ENCODE measurements around the gene PIBF1.
A peak's percentile ranks its signal among the peaks of the same experiment; 100 is the strongest.
"Not testable (repeated sequence)": the region's sequence is repeated elsewhere in the genome, so short reads cannot be mapped to it uniquely, and the experiment has no call there.

The PIBF1 gene

DNA sequence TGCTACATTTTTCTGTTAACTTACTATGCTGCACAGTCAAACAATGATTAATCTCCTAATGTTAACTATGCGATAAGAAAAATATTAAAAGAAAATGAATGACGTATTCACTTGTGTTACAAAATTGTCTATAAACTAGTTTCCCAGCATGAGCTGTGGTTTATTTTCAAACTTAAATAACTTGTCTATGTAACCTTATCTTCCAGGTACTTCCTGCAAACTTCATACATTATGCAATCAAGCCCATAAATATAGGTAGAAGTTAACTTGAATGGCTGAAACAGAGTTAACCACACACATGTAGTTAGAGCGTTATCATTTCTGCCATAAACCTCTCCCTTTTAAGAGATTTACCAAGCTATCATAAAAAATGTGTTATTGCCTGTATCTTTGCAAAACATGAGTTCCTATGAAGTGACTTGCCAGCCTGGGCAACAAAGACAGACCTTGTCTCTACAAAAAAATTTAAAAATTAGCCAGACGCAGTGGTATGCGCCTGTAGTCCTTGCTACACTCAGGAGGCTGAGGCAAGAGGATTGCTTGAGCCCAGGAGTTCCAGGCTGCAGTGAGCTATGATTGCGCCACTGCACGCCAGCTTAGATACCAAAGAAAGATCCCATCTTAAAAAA, 259.1 kb downstream of the PIBF1 start:
- H3K9me3 ChIP-seq (ENCODE audit: control insufficient read depth, low read length) = no peaks in the 10 kb centered on the region
- no peak overlapping the region for H3K4me3 ChIP-seq (ENCODE audit: extremely low read depth, insufficient read depth, low read length, poor library complexity, severe bottlenecking)
- H3K27ac ChIP-seq (ENCODE audit: low read depth, low read length, severe bottlenecking) = no peak overlapping the region
- no peaks in the 10 kb centered on the region for H3K4me1 ChIP-seq (ENCODE audit: control insufficient read depth, insufficient read depth, low read length, poor library complexity, severe bottlenecking)
- H3K36me3 ChIP-seq (ENCODE audit: control insufficient read depth, insufficient read depth, low read length) = no peaks in the 10 kb centered on the region
- WGBS, 2 experiments (ENCODE audit: insufficient coverage in 2 of 2) = 86 to 94% methylated on average over 1 to 3 of the region's 7 CpGs

DNA sequence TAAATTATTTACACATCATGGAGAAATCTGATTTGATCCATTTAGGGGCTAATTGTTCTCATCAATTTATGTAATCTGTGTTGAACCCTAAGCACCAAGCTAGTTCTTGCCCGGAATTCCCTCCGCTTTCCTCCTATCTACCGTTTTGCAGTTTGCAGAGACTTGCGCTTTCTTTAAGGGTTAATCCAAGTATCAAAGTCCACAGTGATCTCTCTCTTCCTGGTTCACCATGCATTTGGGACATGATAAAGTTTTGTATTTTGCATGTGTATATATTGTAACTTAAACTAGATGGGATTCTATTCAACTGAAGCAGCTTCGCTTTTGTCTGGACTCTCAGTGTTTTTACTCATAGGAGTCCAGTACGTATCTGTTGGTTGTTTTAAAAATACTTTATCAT, 263.1 kb downstream of the PIBF1 start:
- WGBS, 2 experiments (ENCODE audit: insufficient coverage in 2 of 2) = 96 to 100% methylated on average over 3 to 4 of the region's 6 CpGs

DNA sequence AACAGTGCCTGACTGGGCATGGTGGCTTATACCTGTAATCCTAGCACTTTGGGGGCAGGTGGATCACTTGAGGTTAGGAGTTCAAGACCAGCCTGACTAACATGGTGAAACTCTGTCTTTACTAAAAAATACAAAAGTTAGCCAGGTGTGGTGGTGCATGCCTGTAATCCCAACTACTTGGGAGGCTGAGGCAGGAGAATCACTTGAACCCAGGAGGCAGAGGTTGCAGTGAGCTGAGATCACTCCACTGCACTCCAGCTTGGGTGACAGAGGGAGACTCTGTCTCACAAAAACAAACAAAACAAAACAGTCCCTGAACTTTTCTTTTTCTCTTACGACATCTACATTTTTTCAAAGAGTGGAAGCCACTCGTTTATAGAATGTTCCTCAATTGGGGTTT, 266.7 kb downstream of the PIBF1 start:
- H3K4me1 ChIP-seq (ENCODE audit: control insufficient read depth, insufficient read depth, low read length, poor library complexity, severe bottlenecking); H3K36me3 ChIP-seq (ENCODE audit: control insufficient read depth, insufficient read depth, low read length); H3K4me3 ChIP-seq (ENCODE audit: extremely low read depth, insufficient read depth, low read length, poor library complexity, severe bottlenecking); H3K9me3 ChIP-seq (ENCODE audit: control insufficient read depth, low read length); H3K27ac ChIP-seq (ENCODE audit: low read depth, low read length, severe bottlenecking): not testable (repeated sequence)
- 83% methylated on average over 1 of the region's 2 CpGs; no CpG with 5 or more reads in 1 of the 2 experiments for WGBS, 2 experiments (ENCODE audit: insufficient coverage in 2 of 2)

More for the DNA sequence above, 263.1 kb downstream of the PIBF1 start:
- Histone ChIP-seq H3K27ac (ENCODE audit: low read depth, low read length, severe bottlenecking) (no peak overlapping the region), H3K9me3 (ENCODE audit: control insufficient read depth, low read length) (no peaks in the 10 kb centered on the region), H3K4me1 (ENCODE audit: control insufficient read depth, insufficient read depth, low read length, poor library complexity, severe bottlenecking) (no peaks in the 10 kb centered on the region), H3K4me3 (ENCODE audit: extremely low read depth, insufficient read depth, low read length, poor library complexity, severe bottlenecking) (no peak overlapping the region), H3K36me3 (ENCODE audit: control insufficient read depth, insufficient read depth, low read length) (no peaks in the 10 kb centered on the region)

DNA sequence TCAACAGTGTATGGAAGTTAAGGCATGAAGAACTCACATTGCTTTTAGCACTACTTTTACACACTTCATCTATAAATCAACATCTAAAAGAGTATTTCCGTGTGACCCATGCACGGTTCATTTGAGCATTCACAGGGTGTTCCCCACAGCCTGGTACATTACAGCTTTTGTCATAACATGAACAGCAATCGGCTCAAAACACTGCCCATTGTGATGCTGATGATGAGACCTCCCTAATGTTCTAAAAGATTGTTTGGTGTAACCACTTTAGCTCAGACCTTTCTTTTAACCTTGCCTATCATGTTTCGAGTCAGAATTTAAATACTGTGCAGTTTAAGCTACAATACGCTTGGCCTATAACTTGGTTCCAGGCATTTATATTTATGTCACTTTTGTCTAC, 272.8 kb downstream of the PIBF1 start:
- H3K4me3 ChIP-seq (ENCODE audit: extremely low read depth, insufficient read depth, low read length, poor library complexity, severe bottlenecking) = no peak overlapping the region
- no peak overlapping the region for H3K27ac ChIP-seq (ENCODE audit: low read depth, low read length, severe bottlenecking)
- H3K4me1 ChIP-seq (ENCODE audit: control insufficient read depth, insufficient read depth, low read length, poor library complexity, severe bottlenecking) = peaks cover 16% of the 10 kb centered on the region
- H3K9me3 ChIP-seq (ENCODE audit: control insufficient read depth, low read length) = no peaks in the 10 kb centered on the region
- no peaks in the 10 kb centered on the region for H3K36me3 ChIP-seq (ENCODE audit: control insufficient read depth, insufficient read depth, low read length)
- WGBS, 2 experiments (ENCODE audit: insufficient coverage in 2 of 2) = 23 to 43% methylated on average over 2 to 3 of the region's 5 CpGs

DNA sequence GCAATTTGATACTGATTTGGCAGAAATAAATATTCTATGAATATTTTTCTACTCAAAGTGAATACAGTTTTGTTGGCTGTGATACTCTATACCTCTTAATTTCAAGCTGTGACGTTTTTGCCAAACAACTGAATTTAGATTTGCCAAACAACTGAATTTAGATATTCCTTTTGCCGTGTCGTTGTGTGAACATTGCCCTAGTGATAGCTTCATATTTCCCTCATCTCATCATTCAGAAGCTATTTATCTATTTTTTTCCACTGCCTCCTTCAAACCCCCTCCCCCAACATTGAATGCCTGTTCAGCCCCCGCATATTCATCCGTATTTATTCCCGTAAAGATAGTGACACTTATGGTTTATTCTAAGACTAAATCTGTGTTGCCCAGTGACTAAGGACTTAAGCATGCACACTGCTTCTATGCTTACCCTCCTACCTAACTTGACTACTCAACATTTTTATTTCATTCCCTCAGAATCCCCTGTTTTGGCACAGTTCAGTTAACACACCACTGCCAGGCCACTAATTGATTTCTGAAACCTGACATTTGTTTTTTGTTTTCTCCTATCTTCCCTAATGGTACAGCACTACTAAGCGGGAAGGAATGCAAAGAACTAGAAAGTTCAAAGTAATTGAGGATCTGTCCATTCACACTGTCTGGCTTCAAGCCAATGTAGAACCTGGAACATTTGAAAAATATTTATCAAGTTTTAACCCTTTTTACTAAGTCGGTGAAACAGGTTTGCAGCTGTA, 274.1 kb downstream of the PIBF1 start:
- Histone ChIP-seq H3K27ac (ENCODE audit: low read depth, low read length, severe bottlenecking) (peak overlapping the region; percentile 72), H3K4me1 (ENCODE audit: control insufficient read depth, insufficient read depth, low read length, poor library complexity, severe bottlenecking) (peaks cover 16% of the 10 kb centered on the region), H3K9me3 (ENCODE audit: control insufficient read depth, low read length) (no peaks in the 10 kb centered on the region), H3K4me3 (ENCODE audit: extremely low read depth, insufficient read depth, low read length, poor library complexity, severe bottlenecking) (no peak overlapping the region), H3K36me3 (ENCODE audit: control insufficient read depth, insufficient read depth, low read length) (no peaks in the 10 kb centered on the region)
- WGBS, 2 experiments (ENCODE audit: insufficient coverage in 2 of 2) = 65 to 67% methylated on average over 5 to 6 of the region's 8 CpGs

DNA sequence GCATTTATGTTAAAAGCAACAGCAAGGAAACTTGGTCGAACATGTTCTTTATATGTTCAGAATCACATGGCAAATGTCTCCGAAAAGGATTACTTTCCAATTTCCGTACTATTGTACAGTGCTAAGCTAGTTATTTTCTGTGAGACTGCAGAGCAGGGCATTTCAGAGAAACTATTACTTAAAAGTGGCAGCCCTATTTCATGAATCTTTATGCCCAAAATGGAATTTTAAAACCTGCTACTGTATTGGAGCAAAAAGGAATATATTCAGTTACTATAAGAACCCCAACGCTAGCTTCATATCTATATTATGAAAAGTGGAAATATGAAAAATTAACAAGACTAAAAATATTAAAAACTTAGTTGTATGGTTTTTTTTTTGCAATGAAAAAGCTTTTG, 274.6 kb downstream of the PIBF1 start:
- 83% methylated on average over 1 to 3 of the region's 4 CpGs for WGBS, 2 experiments (ENCODE audit: insufficient coverage in 2 of 2)
- Histone ChIP-seq H3K27ac (ENCODE audit: low read depth, low read length, severe bottlenecking) (peak overlapping the region; percentile 72), H3K9me3 (ENCODE audit: control insufficient read depth, low read length) (no peaks in the 10 kb centered on the region), H3K4me1 (ENCODE audit: control insufficient read depth, insufficient read depth, low read length, poor library complexity, severe bottlenecking) (peaks cover 16% of the 10 kb centered on the region), H3K36me3 (ENCODE audit: control insufficient read depth, insufficient read depth, low read length) (no peaks in the 10 kb centered on the region), H3K4me3 (ENCODE audit: extremely low read depth, insufficient read depth, low read length, poor library complexity, severe bottlenecking) (no peak overlapping the region)

DNA sequence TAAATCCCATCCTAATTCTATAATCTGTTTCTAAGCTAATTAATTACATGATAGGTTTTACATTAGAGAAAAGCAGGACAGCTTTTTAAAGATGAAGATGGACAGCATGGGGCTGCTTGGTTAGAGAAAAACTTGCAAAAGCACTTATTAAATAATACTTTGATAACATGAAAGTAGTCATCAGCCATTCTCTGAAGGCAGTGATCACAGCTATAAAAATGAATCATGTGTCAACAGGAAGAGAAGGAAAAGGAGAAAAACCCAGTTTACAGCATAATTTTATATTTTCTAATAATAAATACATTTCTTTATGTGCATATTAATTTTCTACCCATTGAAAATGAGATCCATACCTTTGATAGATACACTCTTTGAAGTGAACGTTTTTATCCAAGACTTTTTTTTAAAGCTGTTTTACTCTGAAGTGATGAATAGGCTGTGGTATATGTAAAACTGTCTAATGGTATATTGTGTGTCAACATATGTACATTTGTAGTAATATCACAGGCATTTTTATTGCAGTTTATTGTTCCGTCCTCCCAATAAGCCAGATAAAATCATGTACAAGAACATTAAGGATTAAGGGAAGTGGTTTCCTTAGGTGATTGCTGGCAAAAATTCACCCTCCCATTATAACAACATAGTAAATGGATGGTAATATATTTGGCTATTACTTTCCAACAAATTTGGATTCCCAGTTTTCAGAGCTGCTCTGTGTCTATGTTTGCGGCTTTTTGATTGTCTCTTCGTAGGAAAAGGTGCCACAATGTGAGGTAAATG, 275.5 kb downstream of the PIBF1 start:
- Histone ChIP-seq H3K4me3 (ENCODE audit: extremely low read depth, insufficient read depth, low read length, poor library complexity, severe bottlenecking) (peak overlapping the region; percentile 70), H3K27ac (ENCODE audit: low read depth, low read length, severe bottlenecking) (no peak overlapping the region)
- no CpG with 5 or more reads among the region's 4 CpGs for WGBS, 2 experiments (ENCODE audit: insufficient coverage in 2 of 2)

DNA sequence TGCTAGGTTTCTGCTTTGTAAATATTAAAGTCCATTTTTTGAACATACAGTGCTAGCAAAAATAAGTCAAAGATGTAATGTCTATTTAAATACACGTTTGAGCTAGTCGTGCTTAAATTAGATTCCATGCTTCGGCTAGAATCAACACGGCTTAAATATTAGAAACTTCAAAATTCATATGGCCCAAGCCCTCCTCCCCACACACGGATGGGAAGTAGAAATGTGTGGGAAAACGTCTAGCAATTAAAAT, 276.1 kb downstream of the PIBF1 start:
- peak overlapping the region; percentile 70 for H3K4me3 ChIP-seq (ENCODE audit: extremely low read depth, insufficient read depth, low read length, poor library complexity, severe bottlenecking)
- no peaks in the 10 kb centered on the region for H3K9me3 ChIP-seq (ENCODE audit: control insufficient read depth, low read length)
- peaks cover 20% of the 10 kb centered on the region for H3K4me1 ChIP-seq (ENCODE audit: control insufficient read depth, insufficient read depth, low read length, poor library complexity, severe bottlenecking)
- 40% methylated on average over 1 of the region's 6 CpGs; no CpG with 5 or more reads in 1 of the 2 experiments for WGBS, 2 experiments (ENCODE audit: insufficient coverage in 2 of 2)
- H3K27ac ChIP-seq (ENCODE audit: low read depth, low read length, severe bottlenecking) = peak overlapping the region; percentile 30
- peaks cover 10% of the 10 kb centered on the region for H3K36me3 ChIP-seq (ENCODE audit: control insufficient read depth, insufficient read depth, low read length)

More for the DNA sequence above, 275.5 kb downstream of the PIBF1 start:
- Histone ChIP-seq H3K4me1 (ENCODE audit: control insufficient read depth, insufficient read depth, low read length, poor library complexity, severe bottlenecking) (peaks cover 16% of the 10 kb centered on the region), H3K9me3 (ENCODE audit: control insufficient read depth, low read length) (no peaks in the 10 kb centered on the region), H3K36me3 (ENCODE audit: control insufficient read depth, insufficient read depth, low read length) (peaks cover 5% of the 10 kb centered on the region)

DNA sequence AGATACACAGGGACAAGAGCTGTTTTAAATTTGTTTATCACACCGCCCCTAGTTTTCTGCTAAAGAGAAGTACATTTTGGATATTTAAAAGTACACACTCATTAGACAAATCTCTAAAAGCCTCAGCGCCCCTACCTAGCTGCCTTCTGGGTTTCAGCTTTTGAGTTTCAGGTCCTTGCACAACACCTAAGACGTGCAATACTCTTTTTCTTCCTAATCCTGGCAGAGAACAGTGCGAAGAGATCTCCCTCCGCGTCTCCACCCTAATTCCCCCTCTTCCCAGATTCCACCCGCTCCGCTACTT, 276.5 kb downstream of the PIBF1 start:
- H3K27ac ChIP-seq (ENCODE audit: low read depth, low read length, severe bottlenecking) = peak overlapping the region; percentile 30
- 0% methylated on average over 6 to 7 of the region's 8 CpGs for WGBS, 2 experiments (ENCODE audit: insufficient coverage in 2 of 2)

DNA sequence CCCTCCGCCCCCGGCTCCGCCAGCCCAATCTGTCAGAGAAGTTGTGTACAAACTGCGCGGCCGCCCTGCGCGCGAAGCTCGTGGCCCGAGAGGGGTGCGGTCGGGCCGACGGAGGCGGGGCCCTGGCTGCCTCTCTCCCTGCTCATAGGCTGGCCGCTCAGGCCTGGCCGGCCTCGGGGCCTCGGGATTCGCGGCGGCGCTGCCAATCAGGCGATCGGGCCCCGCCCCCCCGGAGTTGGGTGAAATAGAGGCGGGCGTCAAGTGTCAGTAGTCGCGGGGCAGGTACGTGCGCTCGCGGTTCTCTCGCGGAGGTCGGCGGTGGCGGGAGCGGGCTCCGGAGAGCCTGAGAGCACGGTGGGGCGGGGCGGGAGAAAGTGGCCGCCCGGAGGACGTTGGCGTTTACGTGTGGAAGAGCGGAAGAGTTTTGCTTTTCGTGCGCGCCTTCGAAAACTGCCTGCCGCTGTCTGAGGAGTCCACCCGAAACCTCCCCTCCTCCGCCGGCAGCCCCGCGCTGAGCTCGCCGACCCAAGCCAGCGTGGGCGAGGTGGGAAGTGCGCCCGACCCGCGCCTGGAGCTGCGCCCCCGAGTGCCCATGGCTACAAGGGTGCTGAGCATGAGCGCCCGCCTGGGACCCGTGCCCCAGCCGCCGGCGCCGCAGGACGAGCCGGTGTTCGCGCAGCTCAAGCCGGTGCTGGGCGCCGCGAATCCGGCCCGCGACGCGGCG, 277.0 kb downstream of the PIBF1 start, which contains the start of gene KLF5:
TSS of gene KLF5 (plus strand) at position 270 of the 724 bp plus-strand sequence. CDS start at position 593, 323 bp downstream.
- H3K27ac ChIP-seq (ENCODE audit: low read depth, low read length, severe bottlenecking) = peak within 1 kb of the TSS; percentile 30
- WGBS, 2 experiments (ENCODE audit: insufficient coverage in 2 of 2) = 0% methylated on average over 57 to 63 of the region's 93 CpGs
- H3K9me3 ChIP-seq (ENCODE audit: control insufficient read depth, low read length) = no peaks in the 10 kb centered on the region
- H3K4me3 ChIP-seq (ENCODE audit: extremely low read depth, insufficient read depth, low read length, poor library complexity, severe bottlenecking) = peak within 1 kb of the TSS; percentile 70
- H3K4me1 ChIP-seq (ENCODE audit: control insufficient read depth, insufficient read depth, low read length, poor library complexity, severe bottlenecking) = peaks cover 21% of the 10 kb centered on the region
- H3K36me3 ChIP-seq (ENCODE audit: control insufficient read depth, insufficient read depth, low read length) = peaks cover 15% of the 10 kb centered on the region

More for the DNA sequence above, 276.5 kb downstream of the PIBF1 start:
- Histone ChIP-seq H3K4me3 (ENCODE audit: extremely low read depth, insufficient read depth, low read length, poor library complexity, severe bottlenecking) (peak overlapping the region; percentile 70), H3K4me1 (ENCODE audit: control insufficient read depth, insufficient read depth, low read length, poor library complexity, severe bottlenecking) (peaks cover 21% of the 10 kb centered on the region), H3K36me3 (ENCODE audit: control insufficient read depth, insufficient read depth, low read length) (peaks cover 11% of the 10 kb centered on the region), H3K9me3 (ENCODE audit: control insufficient read depth, low read length) (no peaks in the 10 kb centered on the region)
